Endothelial cell of hepatic sinusoid (primary cell): ENCODE results near the gene FBLN2.

Source experiments
- in situ Hi-C: cut with HindIII; loops from 2 replicates; pipeline ENCODE4 v1.10.0; 2017; ENCODE audit warnings: low sequenced_read_pairs

FBLN2 gene

DNA sequence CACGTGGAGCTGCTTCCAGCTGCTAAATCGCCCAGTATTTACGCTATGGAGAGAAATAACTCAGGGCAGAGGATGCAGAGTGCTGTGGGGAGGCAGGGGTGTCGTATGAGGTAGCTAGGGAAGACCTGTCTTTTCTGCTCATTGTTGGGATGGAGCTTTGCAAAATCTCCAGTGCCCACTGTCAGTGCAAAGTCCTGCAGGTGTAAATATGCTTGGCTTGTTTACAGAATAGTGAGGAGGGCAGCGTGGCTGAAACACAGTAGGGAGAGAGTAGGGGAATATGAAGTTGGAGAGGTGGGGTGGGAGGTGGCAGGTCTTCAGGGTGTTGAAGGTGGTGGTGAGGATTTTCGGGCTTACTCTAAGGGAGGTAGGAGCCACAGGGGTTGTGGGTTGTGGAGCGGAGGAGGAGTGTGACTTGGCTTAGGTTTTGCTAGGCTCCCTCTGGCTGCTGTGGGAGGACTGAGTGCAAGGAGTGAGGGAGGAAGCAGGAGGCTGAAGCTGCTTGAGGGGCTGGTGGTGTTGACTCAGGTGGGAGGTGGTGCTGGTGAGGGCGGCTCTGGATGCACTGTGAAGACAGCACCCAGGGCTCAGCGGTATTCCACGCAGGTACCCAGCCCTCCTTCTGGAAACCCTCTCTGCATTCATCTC lies 125.7 kb downstream of the FBLN2 start:
- in situ Hi-C loops = no loop called here

DNA sequence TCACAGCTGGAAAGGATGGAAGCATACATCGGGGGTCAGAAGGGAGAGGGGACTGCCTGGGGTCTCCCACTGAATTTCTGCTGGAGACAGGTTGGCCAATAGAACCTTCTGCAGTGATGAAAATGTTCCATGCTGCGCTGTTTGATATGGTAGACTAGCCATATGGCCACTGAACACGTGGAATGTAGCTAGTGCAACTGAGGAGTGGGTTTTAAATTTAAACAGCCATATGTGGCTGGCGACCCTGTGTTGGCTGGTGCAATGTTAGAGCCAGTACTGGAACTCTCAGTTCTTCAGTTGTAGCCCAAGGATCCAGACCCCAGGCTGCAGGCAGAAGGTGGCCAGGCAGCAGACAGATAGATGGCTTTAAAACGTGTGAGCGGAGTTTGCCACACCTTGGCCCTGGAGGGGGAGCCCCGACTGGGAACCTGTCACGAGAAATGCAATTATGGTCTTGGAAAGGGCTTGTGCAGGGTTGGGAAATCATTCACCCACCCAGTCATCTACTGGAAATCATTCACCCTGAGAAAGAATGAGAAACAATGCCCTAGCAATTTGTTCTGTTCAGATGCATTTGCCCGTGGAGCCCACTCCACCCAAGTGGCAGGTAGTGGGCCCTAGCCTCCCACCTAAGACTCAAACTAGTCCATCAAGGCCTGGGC lies 127.6 kb downstream of the FBLN2 start:
- in situ Hi-C loops = no loop called here

- in situ Hi-C loops = no loop called here
Observed at GRCh38 chr3:13677272-13677671, 128.3 kb downstream of the FBLN2 start.

DNA sequence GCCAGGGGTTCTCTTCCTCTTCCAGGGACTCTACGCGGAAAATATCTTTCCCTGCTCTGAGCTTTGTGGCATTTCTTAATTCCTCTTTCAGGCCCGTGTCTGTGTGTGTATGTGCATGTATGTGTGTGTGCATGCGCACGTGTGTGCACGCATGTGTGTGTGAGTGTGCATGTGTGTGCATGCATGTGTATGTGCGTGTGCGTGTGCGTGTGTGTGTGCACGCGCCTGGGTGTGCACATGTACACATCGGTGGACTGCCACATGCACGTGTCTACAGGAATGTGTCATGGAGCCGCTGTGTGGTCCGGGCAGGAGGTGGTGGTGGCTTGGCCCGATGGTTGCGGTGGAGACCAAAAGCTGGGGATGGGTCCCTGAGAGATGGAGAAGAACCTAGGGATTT lies 133.0 kb downstream of the FBLN2 start:
- in situ Hi-C loops = loop anchor here (10.0 kb wide), 1 partner anchor 67 kb away; no protein-coding TSS in a partner anchor

- in situ Hi-C loops = loop anchor here (10.0 kb wide), 1 partner anchor 68 kb away; no protein-coding TSS in a partner anchor
Observed at GRCh38 chr3:13682331-13683013, 133.5 kb downstream of the FBLN2 start.

DNA sequence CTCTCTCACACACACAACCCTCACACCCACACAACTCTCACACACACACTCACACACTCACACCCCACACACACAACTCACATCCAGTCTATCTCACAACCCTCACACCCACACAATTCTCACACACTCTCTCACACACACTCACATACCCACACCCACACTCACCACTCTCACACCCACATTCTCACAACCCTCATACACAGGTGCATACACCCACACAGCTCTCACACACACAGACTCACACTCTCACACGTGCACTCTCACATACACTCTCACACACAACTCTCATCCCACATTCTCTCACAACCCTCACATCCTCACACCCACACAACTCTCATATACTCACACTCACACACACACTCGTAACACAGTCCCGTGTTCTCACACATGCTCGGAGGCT lies 134.4 kb downstream of the FBLN2 start:
- in situ Hi-C loops = loop anchor here (10.0 kb wide), 1 partner anchor 68 kb away; no protein-coding TSS in a partner anchor

DNA sequence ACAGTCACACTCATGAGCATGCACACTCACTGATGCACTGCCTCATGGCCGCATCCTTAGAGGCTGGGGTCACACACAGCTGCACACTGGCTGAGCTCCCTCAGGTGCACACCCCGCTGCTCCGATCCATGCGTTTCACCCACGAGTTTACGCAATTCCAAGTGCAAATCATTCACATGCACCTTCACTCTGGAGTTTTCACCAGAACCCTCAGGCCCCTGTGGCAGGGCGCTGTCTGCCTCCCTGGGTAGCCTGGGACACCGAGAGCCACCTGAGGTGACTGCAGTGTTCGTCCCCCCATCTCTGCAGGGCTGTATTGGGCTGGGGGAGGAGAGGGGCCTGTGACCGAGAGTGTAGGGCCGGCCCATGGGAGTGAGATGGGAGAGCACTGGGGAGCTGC lies 134.8 kb downstream of the FBLN2 start:
- in situ Hi-C loops = loop anchor here (10.0 kb wide), 1 partner anchor 69 kb away; no protein-coding TSS in a partner anchor

DNA sequence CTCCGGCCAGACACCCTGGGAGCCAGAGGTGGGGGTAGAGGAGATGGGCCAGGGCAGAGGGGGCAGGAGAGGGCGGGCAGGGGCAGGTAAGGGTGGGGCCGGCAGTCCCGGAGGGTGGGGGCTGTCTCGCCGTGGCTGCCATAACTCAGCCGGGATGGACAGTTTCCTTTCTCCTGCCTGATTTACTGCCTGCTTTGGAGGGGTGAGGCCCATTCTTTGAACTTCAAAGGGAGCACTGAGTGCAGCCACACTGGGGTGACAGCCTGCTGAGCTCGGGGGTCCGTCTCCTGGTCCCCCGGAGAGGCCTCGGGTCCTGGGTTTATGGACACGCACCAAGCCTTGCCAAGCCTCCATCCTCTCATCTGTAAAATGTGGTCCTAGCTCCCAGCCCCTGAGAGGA lies 135.4 kb downstream of the FBLN2 start:
- in situ Hi-C loops = loop anchor here (10.0 kb wide), 1 partner anchor 70 kb away; no protein-coding TSS in a partner anchor

GRCh38 chr3:13684854-13685253 lies 135.9 kb downstream of the FBLN2 start:
- in situ Hi-C loops = loop anchor here (10.0 kb wide), 1 partner anchor 70 kb away; no protein-coding TSS in a partner anchor

- in situ Hi-C loops = loop anchor here (10.0 kb wide), 1 partner anchor 71 kb away; no protein-coding TSS in a partner anchor
Observed at GRCh38 chr3:13685721-13686120, 136.8 kb downstream of the FBLN2 start.

GRCh38 chr3:13686367-13687160 lies 137.6 kb downstream of the FBLN2 start:
- in situ Hi-C loops = loop anchor here (10.0 kb wide), 1 partner anchor 72 kb away; no protein-coding TSS in a partner anchor

DNA sequence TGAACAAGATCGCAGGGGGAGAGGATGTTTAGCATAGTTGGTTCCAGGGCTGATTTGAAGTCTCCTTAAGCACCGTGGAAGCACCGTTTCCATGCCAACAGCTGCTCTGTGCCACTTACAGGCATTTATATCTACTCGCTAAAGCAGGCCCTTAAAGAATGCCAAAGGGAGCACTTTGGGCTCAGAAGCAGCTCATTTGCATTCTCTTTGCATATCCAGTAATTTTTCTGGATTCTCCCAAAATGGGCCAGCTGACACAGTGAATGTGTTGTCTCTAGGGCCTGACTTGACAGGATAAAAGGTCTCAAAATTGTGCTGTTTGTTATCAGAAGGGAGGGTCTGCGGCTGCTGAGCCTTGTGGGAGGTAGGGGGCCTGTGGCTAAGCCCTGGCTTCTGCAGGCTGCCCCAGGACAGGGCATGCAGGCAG lies 138.6 kb downstream of the FBLN2 start:
- in situ Hi-C loops = loop anchor here (10.0 kb wide), 1 partner anchor 73 kb away; no protein-coding TSS in a partner anchor
